Epidermal melanocyte (primary cell): ENCODE results near the gene COL1A1.

Experiments used
- DNase-seq: peaks from one replicate; pipeline ENCODE4 v3.0.0; 2011; ENCODE audit warnings: low spot score; ENCODE audit not compliant: insufficient read length

The COL1A1 gene

DNA sequence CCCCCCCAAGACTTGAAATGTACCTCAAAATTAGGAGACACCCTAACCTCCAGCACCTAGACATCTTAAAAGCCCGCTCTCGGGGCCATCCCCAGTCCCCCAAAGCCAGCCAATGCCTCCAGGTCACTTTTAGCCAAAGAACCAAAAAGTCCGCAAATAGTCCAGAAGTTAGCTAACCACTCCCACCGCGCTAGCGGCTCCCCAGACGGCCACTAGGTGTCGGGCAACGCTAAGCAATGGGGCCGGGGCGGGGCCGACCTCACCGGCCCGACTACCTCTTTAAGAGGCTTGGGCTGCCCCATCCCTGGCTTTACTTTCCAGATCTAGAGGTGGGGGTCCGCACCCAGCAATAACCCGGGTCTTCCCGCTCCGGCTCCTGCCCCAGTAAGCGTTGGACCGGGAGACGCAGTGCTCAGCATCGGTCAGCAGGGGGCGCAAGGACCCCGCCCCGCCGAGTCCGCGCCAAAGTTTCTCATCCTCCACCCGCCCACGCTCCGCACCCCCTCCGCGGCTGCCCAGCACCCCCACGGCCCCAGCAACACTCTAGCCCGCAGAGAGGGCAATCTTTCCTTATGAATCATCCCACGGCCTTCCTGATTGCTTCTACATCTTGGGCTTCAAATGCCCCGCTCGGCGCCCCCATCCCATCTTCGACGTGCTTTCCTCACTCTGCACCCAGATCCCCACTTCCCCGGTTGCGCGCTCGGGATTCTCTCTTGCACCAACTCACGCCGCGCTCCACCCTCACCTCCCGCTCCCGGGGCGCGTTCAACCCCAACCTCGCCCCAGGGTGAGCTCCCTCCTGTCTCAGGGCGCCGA is 765 bp downstream of the COL1A1 start:
- peak; percentile 84 for DNase-seq

DNA sequence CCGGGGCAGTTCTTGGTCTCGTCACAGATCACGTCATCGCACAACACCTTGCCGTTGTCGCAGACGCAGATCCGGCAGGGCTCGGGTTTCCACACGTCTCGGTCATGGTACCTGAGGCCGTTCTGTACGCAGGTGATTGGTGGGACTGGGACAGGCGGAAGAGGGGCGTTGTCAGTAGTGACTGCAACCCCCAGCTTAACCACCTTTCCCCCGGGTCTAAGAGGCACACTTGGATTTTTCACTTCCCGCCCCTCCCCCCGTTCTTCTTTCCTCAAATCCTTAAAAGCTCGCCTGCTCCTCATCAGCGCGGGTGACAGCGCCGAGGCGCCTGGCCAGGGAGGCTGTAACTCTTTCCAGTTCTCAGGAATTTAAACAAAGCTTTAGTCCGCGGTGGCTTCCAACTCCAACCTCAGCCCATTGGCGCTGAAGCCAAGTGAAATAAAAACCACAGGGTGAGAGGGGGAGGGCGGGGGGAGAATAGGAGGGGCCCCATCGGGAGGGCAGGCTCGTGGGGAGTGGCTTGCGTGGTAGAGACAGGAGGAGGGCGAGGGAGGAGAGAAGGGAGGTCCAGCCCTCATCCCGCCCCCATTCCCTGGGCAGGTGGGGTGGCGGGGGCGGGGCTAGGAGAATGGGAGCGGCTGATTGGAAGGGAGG is 1.5 kb downstream of the COL1A1 start:
- DNase-seq: peak; percentile 60

DNA sequence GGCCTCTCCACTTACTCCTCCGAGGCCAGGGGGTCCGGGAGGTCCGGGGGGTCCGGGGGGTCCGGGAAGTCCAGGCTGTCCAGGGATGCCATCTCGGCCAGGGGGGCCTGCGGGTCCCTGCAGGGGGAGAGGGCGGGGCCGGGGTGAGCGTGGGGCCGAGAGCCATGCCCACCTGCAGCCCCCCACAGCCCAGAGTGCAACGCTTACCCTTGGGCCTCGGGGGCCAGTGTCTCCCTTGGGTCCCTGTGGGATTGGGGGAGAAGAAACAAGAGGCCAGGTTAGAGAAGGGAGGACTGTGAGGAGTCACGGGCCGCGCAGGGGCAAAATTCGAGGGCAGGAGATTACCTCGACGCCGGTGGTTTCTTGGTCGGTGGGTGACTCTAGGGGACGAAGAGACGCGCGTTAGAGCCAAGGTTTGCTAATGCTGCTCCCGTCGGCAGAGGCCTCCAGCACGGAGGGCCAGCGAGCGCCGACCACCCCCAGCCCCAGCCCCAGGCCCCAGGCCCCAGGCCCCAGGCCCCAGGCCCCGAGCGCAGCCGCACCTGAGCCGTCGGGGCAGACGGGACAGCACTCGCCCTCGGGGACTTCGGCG is 2.1 kb downstream of the COL1A1 start:
- DNase-seq: no peak

DNA sequence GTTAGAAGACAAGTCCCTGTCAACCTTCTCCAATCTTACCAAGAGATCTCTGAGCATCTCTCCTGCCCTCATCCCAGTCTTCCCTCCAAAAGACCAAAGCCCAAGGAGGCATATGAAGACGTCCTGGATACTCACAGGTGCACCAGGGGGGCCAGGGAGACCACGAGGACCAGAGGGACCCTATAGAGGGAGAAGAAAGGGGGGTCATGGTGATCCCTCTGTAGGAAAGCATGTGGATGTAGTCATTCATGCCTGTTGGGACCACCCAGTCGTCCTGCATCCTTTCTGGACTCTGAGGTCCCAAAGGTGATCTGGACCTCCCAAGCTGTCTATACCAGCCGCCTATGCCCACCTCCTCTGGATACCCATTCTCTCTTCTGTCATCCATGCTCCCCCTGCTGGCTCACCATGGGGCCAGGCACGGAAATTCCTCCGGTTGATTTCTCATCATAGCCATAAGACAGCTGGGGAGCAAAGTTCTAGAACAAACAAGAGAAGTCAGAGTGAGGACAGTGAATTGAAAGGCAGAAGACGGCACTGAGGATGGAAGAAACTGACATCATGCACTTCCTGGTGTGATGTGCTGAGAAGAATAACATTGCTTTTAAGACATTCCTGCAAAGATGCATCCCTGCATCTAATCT is 3.3 kb downstream of the COL1A1 start:
- DNase-seq: no peak

DNA sequence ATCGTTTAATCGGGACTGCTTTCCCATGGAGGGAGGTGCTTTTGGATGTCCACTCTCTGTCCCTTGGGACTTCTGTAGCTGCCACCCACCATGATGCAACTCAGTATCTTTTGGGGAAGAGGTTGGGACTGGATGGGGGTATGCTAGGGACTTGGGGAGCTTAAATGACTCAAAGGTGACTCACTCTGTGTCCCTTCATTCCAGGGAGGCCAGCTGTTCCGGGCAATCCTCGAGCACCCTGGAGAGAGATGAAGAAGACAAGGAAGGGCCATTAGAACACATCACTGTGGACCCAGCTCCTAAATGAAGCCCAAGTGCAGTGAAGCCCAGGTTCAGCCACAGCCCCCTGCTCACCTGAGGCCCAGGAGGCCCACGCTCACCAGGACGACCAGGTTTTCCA is 4.6 kb downstream of the COL1A1 start:
- no peak for DNase-seq

DNA sequence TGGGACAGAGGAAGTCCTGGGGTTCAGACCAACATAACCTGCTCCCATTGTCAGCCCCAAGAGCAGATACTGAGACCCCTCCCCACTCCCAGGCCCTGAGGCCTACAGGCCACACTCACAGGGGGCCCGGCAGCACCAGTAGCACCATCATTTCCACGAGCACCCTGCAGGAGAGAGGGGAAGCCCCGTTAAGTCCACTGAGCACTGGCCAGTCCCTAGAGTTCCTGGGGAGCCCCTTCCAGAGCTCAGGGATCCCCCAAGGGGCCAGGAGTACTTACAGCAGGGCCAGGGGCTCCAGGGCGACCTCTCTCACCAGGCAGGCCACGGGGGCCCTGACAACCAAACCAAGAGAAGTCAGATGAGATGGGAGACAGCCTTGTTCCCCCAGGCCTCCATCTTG is 5.4 kb downstream of the COL1A1 start:
- no peak for DNase-seq

DNA sequence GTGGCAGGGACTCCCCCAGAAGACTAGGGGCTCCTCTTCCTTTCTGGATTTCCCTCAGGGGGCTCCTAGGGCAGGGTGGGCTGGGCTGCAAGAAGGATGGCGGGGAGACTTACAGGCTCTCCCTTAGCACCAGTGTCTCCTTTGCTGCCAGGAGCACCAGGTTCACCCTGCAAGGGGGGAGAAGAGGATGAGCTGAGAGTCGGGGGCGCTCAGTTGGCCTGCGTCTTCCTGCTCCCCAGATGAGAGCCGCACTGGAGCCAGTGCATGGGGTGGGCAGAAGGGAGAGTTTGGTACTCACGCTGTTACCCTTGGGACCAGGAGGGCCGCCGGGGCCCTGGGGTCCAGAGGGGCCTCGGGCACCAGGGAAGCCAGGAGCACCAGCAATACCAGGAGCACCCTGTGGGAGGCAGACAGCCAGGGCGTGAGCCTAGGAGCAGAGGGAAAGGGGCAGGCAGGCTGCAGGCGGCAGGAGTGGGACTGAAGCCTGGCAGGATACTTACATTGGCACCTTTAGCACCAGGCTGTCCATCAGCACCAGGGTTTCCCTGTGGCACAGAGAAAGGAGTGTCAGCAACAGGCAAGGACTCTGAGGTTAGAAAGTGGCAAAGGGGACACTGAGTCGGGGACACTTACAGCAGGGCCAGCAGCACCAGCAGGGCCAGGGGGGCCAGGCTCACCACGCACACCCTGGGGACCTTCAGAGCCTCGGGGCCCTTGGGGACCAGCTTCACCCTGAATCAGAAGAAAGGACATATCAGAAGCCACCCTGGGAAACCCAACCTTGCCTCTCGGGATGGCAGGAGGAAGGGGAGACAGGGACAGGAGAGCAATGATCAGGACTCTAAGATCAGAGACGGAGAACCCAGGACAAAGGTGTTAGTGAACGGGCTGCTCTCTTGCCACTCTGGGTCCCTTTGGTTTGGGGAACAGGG is 6.2 kb downstream of the COL1A1 start:
- DNase-seq: no peak

DNA sequence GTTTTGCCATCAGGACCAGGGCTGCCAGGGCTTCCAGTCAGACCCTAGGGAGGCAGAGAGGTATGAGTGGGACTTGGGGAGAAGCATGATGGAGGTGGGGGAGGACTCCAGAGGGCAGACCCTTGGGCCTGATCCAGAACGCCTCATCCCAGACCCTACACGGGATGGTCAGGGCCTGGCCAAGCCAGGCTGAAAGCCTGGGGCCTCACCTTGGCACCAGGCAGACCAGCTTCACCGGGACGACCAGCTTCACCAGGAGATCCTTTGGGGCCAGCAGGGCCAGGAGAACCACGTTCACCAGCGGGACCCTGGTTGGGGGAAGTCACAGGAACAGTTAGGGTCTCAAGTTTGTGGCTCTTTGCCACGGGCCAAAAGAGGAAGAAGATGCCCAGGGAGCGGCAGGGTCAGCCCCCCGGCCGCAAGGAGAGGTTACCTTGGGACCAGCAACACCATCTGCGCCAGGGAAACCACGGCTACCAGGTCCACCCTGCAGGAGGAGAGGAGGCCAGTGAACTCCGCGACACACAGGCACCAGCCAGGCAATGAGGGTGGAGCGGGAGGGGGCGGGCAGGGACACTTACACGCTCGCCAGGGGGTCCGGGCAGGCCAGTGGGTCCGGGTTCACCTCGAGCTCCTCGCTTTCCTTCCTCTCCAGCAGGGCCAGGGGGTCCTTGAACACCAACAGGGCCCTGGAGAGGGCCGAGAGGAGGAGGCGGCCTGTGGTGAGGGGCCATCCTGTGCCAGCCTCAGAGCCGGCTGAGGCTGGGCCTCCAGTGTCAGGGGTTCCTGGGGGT is 7.1 kb downstream of the COL1A1 start:
- no peak for DNase-seq

DNA sequence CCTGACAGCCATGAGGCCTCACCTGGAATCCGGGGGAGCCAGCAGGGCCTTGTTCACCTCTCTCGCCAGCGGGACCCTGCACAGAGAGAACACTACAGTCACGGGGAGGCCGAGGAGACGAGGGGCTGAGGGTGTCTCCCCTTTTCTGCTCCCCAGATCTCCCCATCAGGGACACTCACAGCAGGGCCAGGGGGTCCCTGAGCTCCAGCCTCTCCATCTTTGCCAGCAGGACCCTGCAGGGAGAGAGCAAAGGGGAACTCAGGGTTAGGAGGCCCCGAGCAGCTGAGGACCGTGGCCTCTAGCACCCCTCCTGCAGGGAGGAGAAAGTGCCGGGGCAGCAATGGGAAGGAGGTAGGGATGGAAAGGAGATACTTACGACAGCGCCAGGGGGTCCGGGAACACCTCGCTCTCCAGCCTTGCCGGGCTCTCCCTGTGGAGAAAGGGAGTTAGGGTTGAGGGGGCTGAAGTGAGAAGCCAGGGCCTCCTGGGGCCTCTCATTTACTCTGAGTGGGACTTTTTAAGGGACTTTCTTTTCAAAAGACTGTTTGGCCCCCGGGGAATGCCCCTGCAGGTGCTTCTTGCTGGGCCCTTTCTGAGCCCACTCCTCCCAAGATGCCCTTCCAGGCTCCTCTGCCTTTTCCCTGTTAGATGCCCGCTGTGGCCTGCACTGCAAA is 8.7 kb downstream of the COL1A1 start:
- DNase-seq: no peak

DNA sequence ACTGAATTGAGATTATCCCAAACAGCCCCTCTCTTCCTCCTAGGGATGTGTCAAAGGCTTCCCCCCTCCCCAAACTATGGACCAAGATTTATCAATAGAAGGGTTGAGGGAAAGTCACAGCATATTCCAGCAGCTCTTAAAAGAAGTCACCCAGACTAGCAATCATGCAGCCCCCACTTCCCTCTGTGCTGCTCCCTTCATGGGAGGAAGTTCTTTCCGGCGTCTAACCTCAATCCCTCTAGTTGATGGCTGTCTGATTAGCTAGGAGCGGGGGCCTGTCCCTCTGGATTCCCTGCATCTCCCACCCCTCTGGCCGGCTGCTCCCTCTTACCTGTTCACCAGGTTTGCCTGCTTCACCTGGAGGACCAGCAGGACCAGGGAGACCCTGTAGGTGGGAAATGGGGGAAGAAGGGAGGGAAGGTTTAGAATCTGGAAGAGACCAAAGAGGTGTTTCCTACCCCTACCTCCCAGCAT is 9.2 kb downstream of the COL1A1 start:
- DNase-seq: no peak

DNA sequence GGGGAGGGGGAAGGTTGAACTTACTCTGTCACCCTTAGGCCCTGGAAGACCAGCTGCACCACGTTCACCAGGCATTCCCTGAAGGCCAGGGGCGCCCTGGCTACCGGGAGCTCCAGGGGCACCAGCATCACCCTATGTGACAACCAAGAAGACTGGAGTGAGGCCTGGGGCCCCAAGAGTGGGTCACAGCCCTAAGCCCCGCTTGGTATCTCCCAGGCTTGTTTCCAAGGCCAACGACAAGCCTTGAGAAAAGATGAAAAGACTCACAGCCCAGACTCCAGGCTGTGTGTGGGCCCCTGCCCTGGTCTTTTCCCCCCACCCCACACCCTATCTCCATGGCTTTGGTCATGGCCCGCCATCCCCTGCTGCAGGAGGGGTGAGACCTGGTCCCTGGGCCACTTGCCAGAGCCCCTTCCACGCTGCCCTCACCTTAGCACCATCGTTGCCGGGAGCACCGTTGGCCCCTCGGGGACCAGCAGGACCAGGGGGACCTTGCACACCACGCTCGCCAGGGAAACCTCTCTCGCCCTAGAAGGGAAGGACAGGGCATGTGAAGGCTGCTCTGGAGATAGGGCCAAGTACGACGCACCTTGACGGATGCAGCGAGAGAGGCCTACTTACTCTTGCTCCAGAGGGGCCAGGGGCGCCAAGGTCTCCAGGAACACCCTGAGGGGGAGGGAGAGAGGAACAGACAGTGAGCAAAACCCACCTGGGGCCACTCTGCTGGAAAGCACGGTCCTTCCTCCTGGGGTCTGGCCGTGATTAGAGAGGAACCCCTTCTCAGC is 9.9 kb downstream of the COL1A1 start:
- DNase-seq: no peak

DNA sequence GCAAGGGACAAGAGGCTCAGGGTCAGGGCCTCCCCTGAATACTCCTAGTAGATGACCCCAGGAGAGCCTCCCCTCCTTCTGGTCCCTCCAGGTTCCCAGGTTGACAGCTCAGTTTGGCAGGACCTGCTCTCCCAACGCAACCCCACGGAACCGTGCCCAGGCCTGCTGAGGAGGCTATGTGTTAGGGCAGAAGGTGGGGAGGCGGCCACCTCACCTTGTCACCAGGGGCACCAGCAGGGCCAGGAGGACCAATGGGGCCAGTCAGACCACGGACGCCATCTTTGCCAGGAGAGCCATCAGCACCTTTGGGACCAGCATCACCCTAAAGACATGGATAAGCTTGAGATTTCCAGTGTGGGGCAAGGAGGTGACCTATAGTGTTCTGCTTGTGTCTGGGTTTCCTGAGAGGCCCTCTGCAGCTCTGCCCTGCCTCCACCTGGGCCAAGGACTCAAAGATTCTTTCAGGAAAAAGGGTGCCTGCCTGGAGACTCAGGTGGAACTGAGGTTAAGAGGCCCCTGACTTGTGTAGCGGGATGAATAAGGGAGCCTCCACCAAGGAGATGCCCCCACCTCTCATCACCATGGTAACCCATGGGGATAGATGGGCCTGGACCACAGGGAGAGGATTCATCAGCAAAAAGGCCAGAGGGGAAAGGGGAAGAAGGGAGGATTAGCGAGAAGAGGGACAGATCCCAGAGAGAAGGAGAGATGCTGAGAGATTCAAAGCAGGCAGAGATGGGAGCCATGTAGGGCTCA is 10.7 kb downstream of the COL1A1 start:
- no peak for DNase-seq

DNA sequence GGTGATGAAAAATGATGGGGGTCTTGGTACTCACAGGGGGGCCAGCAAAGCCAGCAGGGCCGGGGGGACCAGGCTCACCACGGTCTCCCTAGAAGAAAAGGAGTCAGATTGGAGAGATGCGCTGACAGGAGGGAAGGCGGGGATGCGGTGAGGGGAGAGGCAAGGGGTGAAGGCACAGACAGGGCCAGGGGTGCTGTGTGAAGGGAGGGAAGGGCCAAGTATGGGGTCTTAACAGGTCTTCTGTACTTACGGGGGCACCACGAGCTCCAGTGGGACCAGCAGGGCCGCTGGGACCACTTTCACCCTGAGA is 11.2 kb downstream of the COL1A1 start:
- no peak for DNase-seq

DNA sequence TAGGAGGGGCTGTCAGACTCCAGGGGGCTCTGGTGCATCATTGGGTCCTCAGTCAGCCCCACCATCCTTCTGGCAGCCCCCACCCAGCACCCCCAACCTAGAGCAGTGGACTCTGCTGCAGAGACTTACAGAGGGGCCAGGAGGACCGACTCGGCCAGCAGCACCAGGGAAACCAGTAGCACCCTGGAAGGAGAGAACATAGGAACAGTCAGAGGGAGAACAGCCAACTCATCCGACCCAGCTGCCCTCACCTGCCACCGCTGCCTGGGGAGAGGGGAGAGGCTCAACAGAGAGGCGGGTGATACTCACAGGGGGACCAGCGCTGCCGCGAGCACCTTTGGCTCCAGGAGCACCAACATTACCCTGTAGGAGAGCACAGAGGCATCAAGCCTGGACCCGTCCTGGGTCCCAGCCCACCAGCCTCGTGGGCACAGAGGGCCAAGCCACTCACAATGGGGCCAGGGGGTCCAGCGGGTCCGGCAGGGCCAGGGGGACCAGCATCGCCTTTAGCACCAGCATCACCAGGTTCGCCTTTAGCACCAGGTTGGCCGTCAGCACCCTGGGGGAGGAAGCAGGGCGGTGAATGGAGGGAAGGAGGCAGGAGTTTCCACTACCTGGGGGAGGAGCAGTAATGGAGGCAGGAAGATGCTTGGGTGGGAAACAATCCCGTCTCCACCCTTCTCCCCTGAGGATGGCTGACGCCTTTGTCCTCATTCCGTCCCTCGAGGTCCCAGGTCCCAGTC is 11.7 kb downstream of the COL1A1 start:
- DNase-seq: no peak

DNA sequence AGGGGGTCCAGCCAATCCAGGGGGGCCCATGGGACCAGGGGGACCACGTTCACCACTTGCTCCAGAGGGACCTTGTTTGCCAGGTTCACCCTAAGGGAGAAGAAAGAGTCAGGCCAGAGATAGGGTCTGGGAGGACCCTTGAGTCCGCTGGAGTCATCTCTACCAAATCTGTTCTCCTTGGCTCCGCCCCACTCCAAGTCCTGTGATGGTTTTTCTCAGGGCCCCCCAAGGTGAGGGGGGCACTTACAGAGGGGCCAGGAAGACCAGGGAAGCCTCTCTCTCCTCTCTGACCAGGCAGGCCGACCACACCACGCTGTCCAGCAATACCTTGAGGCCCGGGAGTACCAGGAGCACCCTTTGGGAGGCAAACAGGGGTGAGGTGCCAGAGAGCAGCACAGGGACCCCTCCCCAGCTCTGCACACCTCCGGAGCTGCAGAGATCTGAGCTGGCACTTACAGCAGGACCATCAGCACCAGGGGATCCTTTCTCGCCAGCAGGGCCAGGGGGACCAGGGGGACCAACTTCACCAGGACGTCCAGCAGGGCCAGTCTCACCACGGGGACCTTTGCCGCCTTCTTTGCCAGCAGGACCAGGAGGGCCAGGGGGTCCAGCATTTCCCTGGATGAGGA is 12.4 kb downstream of the COL1A1 start:
- no peak for DNase-seq

DNA sequence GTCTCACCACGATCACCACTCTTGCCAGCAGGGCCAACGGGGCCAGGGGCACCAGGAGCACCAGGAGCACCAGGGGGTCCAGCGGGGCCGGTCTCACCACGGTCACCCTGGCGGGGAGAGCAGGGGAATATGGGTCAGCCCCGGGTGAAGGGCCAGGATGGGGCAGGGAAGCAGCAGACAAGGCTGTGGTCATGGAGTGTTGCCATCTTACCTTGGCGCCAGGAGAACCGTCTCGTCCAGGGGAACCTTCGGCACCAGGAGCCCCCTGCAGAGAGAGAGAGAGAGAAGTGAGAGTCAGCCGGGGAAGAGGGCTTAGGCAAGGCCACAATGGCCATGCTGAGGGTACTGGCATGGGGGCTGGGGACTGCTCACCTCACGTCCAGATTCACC is 12.9 kb downstream of the COL1A1 start:
- DNase-seq: no peak
